Neural cell (in vitro differentiated cells): ENCODE data around the gene RYR2.

Experiments used
- POLR2AphosphoS5 ChIP-seq: IDR thresholded peaks from 2 replicates; pipeline ENCODE4 v1.6.1; 2012
- RAD21 ChIP-seq: fragments of 450-650 bp; conservative IDR thresholded peaks from 2 replicates; pipeline ENCODE4 v1.6.1; 2014; ENCODE audit warnings: antibody characterized with exemption, mild to moderate bottlenecking, moderate library complexity

DNA sequence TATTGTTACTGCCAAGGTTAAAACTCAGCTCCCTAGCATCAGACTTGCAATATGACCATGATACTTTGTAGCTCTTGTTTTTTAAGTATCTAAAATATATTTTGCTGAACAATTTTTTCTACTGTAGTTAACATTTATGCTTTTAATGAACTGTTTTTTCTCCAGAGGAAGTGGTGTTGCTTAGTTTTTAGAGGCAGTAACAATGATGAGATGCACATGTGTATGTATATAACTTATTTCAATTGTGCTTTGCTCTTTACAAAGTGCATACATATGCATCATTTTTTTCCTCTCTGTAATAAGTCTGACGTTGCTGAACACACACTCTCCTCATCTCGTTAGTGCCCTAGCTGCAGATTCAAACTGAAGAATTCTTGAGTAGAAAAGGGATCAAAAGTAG lies 430.0 kb downstream of the RYR2 start:
- TF ChIP-seq RAD21: no peak
- no peak for TF ChIP-seq POLR2AphosphoS5
